Measurements from ENCODE around the gene CARD14. TPM values are rescaled to one million over a fixed set of nuclear protein-coding genes. Genes with fewer than 3 reads are reported as not detected.

CARD14 gene
- total RNA-seq, 6 experiments from 2014 or later: 0.20 to 0.29 (median 0.22) TPM; not detected in 3

GRCh38 chr17:80141463-80142165 lies 28.2 kb upstream of the CARD14 start:
- intact Hi-C loops (cut with DNase I): no loop called here
- H3K27me3 ChIP-seq: no peaks in the 10 kb centered on the region
- no peak for ATAC-seq

GRCh38 chr17:80142929-80143328 lies 26.9 kb upstream of the CARD14 start:
- DNase-seq (no peak), ATAC-seq (no peak)
- no peaks in the 10 kb centered on the region for H3K27me3 ChIP-seq
- no peak overlapping the region for H3K27ac ChIP-seq
- no peak overlapping the region for H3K4me3 ChIP-seq
- TF ChIP-seq CTCF (IDR thresholded peaks at IDR 0.05): no peak
- H3K36me3 ChIP-seq: peaks cover 0 to 60% (median 42%) of the 10 kb centered on the region in 4 donors
- intact Hi-C loops (cut with DNase I): no loop called here
- 85% methylated on average over 5 of the region's 6 CpGs for WGBS (ENCODE audit: insufficient coverage, low coverage, low lambda C conversion rate, missing lambda C conversion rate)
- H3K9me3 ChIP-seq: no peaks in the 10 kb centered on the region
- peaks cover 0 to 14% (median 7%) of the 10 kb centered on the region in 4 donors for H3K4me1 ChIP-seq

More at GRCh38 chr17:80141463-80142165, 28.2 kb upstream of the CARD14 start:
- Histone ChIP-seq H3K36me3 (peaks cover 6 to 73% (median 53%) of the 10 kb centered on the region in 4 donors), H3K4me3 (no peak overlapping the region), H3K4me1 (peaks cover 0 to 14% (median 7%) of the 10 kb centered on the region in 4 donors), H3K9me3 (no peaks in the 10 kb centered on the region), H3K27ac (no peak overlapping the region)
- WGBS (ENCODE audit: insufficient coverage, low coverage, low lambda C conversion rate, missing lambda C conversion rate): 94% methylated on average over 6 of the region's 7 CpGs
- no peak for TF ChIP-seq CTCF (IDR thresholded peaks at IDR 0.05)
- TF ChIP-seq POLR2A (IDR thresholded peaks at IDR 0.05): no peak
- no peak for DNase-seq

- Histone ChIP-seq H3K27me3 (no peaks in the 10 kb centered on the region), H3K9me3 (no peaks in the 10 kb centered on the region), H3K36me3 (peaks cover 0 to 35% (median 22%) of the 10 kb centered on the region in 4 donors), H3K4me1 (peaks cover 0 to 18% (median 7%) of the 10 kb centered on the region in 4 donors), H3K27ac (peak overlapping the region; percentile 76 to 95 (median 90)), H3K4me3 (peak overlapping the region; percentile 97 to 99 (median 98))
- DNase-seq (no peak), ATAC-seq (no peak)
- 31% methylated on average over 6 of the region's 10 CpGs for WGBS (ENCODE audit: insufficient coverage, low coverage, low lambda C conversion rate, missing lambda C conversion rate)
- intact Hi-C loops (cut with DNase I): no loop called here
- TF ChIP-seq CTCF (IDR thresholded peaks at IDR 0.05) (no peak), POLR2A (IDR thresholded peaks at IDR 0.05) (no peak)
Observed at GRCh38 chr17:80145076-80146075, 24.5 kb upstream of the CARD14 start.

- 2% methylated on average over 26 of the region's 69 CpGs for WGBS (ENCODE audit: insufficient coverage, low coverage, low lambda C conversion rate, missing lambda C conversion rate)
- Histone ChIP-seq H3K27ac (peak overlapping the region; percentile 76 to 95 (median 90)), H3K4me3 (peak overlapping the region; percentile 97 to 99 (median 98)), H3K9me3 (no peaks in the 10 kb centered on the region), H3K36me3 (peaks cover 0 to 25% (median 13%) of the 10 kb centered on the region in 4 donors), H3K4me1 (peaks cover 0 to 18% (median 7%) of the 10 kb centered on the region in 4 donors), H3K27me3 (no peaks in the 10 kb centered on the region)
- ATAC-seq (peak; percentile 3 to 32 (median 6)), DNase-seq (peak in 1 of 3 donors; percentile 45)
- no peak for TF ChIP-seq CTCF (IDR thresholded peaks at IDR 0.05)
- no peak for TF ChIP-seq POLR2A (IDR thresholded peaks at IDR 0.05)
- intact Hi-C loops (cut with DNase I): no loop called here
Observed at GRCh38 chr17:80146121-80147034, 23.5 kb upstream of the CARD14 start.

All from right lobe of liver (tissue), 6 donors.